ENCODE data around the gene WDR64. TPM values are rescaled to one million over a fixed set of nuclear protein-coding genes. Genes with fewer than 3 reads are reported as not detected.

Gene WDR64
- total RNA-seq, 1 donor = not detected

GRCh38 chr1:241751524-241751923, 99.4 kb downstream of the WDR64 start:
- Histone ChIP-seq H2AFZ (ENCODE audit: low read length) (no peak overlapping the region), H4K20me1 (ENCODE audit: insufficient read depth, low read length) (no peaks in the 10 kb centered on the region), H3K4me2 (ENCODE audit: insufficient read depth, low read length) (no peak overlapping the region), H3K79me2 (ENCODE audit: insufficient read depth, low read length) (no peaks in the 10 kb centered on the region), H3K4me3 (ENCODE audit: insufficient read depth, low read length) (no peak overlapping the region), H3K4me1 (ENCODE audit: insufficient read depth, low read length) (peaks cover 9% of the 10 kb centered on the region), H3K36me3 (ENCODE audit: insufficient read depth, low read length) (no peaks in the 10 kb centered on the region), H3K9me3 (ENCODE audit: low read depth, low read length) (no peaks in the 10 kb centered on the region), H3K27me3 (ENCODE audit: insufficient read depth, low read length) (no peaks in the 10 kb centered on the region), H3K27ac (ENCODE audit: low read depth, low read length) (no peak overlapping the region)
- TF ChIP-seq, protein P1, sequence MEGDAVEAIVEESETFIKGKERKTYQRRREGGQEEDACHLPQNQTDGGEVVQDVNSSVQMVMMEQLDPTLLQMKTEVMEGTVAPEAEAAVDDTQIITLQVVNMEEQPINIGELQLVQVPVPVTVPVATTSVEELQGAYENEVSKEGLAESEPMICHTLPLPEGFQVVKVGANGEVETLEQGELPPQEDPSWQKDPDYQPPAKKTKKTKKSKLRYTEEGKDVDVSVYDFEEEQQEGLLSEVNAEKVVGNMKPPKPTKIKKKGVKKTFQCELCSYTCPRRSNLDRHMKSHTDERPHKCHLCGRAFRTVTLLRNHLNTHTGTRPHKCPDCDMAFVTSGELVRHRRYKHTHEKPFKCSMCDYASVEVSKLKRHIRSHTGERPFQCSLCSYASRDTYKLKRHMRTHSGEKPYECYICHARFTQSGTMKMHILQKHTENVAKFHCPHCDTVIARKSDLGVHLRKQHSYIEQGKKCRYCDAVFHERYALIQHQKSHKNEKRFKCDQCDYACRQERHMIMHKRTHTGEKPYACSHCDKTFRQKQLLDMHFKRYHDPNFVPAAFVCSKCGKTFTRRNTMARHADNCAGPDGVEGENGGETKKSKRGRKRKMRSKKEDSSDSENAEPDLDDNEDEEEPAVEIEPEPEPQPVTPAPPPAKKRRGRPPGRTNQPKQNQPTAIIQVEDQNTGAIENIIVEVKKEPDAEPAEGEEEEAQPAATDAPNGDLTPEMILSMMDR (IDR thresholded peaks at IDR 0.05; ENCODE audit: extremely low read depth, low read depth, low read length) = no peak
- no peak for DNase-seq (ENCODE audit: insufficient read length, low spot score, missing footprints)

DNA sequence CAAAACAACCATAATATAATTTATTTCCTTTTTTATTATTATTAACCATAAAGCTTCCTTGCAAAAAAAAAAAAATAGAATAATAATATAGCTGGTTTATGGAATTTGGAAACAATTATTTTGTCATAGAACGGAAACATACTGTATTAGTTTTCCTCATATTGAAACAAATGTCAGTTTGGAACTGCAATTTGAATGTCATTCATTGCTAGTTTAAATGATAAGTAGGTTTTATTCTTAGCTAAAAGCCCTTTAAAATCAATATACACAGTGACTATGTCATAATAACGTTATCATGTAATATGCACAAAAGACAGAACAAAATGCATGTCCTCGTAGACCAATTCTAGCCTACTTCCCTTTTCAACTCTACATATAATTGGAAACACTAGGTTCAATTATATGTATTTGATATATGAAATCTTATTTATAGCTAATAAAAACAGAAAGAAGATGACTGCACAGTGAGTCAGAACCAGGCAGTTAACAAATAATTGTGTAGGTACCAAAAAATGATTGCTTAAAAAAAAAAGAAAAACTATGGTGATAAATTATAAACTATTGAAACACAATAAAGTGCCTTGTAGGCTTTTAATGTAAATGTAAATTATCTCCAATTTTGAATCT, 110.7 kb downstream of the WDR64 start:
- TF ChIP-seq, protein P1 (IDR thresholded peaks at IDR 0.05; ENCODE audit: extremely low read depth, low read depth, low read length) = no peak
- Histone ChIP-seq H4K20me1 (ENCODE audit: insufficient read depth, low read length) (no peaks in the 10 kb centered on the region), H3K4me1 (ENCODE audit: insufficient read depth, low read length) (no peaks in the 10 kb centered on the region), H3K9me3 (ENCODE audit: low read depth, low read length) (no peaks in the 10 kb centered on the region), H3K4me2 (ENCODE audit: insufficient read depth, low read length) (no peak overlapping the region), H3K79me2 (ENCODE audit: insufficient read depth, low read length) (no peaks in the 10 kb centered on the region), H3K27ac (ENCODE audit: low read depth, low read length) (no peak overlapping the region), H2AFZ (ENCODE audit: low read length) (no peak overlapping the region), H3K27me3 (ENCODE audit: insufficient read depth, low read length) (peaks cover 4% of the 10 kb centered on the region), H3K36me3 (ENCODE audit: insufficient read depth, low read length) (no peaks in the 10 kb centered on the region), H3K4me3 (ENCODE audit: insufficient read depth, low read length) (no peak overlapping the region)
- no peak for DNase-seq (ENCODE audit: insufficient read length, low spot score, missing footprints)

DNA sequence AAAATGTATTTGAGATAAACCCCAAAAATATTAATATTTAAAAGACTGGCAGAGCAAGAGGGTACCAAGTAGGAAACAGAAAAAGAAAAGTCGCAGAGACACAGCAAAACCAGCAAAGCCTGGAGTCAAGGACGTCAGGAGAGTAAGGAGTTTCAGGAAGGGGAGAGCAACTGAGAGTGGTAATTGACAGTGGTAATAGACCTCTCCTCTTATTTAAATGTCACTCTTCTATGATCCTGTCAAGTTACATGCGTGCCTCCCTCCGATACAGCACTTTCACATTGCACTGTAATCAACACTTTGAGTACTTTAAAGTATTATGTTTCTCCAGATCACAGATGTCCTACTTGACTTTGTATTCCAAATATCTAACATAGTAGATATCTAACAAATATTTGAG, 113.3 kb downstream of the WDR64 start:
- no peaks in the 10 kb centered on the region for H4K20me1 ChIP-seq (ENCODE audit: insufficient read depth, low read length)
- no peak overlapping the region for H3K4me2 ChIP-seq (ENCODE audit: insufficient read depth, low read length)
- H3K27ac ChIP-seq (ENCODE audit: low read depth, low read length) = no peak overlapping the region
- no peak overlapping the region for H2AFZ ChIP-seq (ENCODE audit: low read length)
- no peaks in the 10 kb centered on the region for H3K9me3 ChIP-seq (ENCODE audit: low read depth, low read length)
- TF ChIP-seq, protein P1 (IDR thresholded peaks at IDR 0.05; ENCODE audit: extremely low read depth, low read depth, low read length) = no peak
- no peaks in the 10 kb centered on the region for H3K79me2 ChIP-seq (ENCODE audit: insufficient read depth, low read length)
- no peaks in the 10 kb centered on the region for H3K4me1 ChIP-seq (ENCODE audit: insufficient read depth, low read length)
- no peaks in the 10 kb centered on the region for H3K36me3 ChIP-seq (ENCODE audit: insufficient read depth, low read length)
- H3K27me3 ChIP-seq (ENCODE audit: insufficient read depth, low read length) = peaks cover 4% of the 10 kb centered on the region
- DNase-seq (ENCODE audit: insufficient read length, low spot score, missing footprints) = no peak
- H3K4me3 ChIP-seq (ENCODE audit: insufficient read depth, low read length) = no peak overlapping the region

GRCh38 chr1:241767737-241768136, 115.7 kb downstream of the WDR64 start:
- H4K20me1 ChIP-seq (ENCODE audit: insufficient read depth, low read length) = no peaks in the 10 kb centered on the region
- no peak for DNase-seq (ENCODE audit: insufficient read length, low spot score, missing footprints)
- H2AFZ ChIP-seq (ENCODE audit: low read length) = no peak overlapping the region
- H3K79me2 ChIP-seq (ENCODE audit: insufficient read depth, low read length) = no peaks in the 10 kb centered on the region
- no peak overlapping the region for H3K4me3 ChIP-seq (ENCODE audit: insufficient read depth, low read length)
- no peaks in the 10 kb centered on the region for H3K9me3 ChIP-seq (ENCODE audit: low read depth, low read length)
- TF ChIP-seq, protein P1 (IDR thresholded peaks at IDR 0.05; ENCODE audit: extremely low read depth, low read depth, low read length) = no peak
- H3K27me3 ChIP-seq (ENCODE audit: insufficient read depth, low read length) = peaks cover 4% of the 10 kb centered on the region
- no peaks in the 10 kb centered on the region for H3K36me3 ChIP-seq (ENCODE audit: insufficient read depth, low read length)
- H3K27ac ChIP-seq (ENCODE audit: low read depth, low read length) = no peak overlapping the region
- no peak overlapping the region for H3K4me2 ChIP-seq (ENCODE audit: insufficient read depth, low read length)
- no peaks in the 10 kb centered on the region for H3K4me1 ChIP-seq (ENCODE audit: insufficient read depth, low read length)
